GM23338 (cell line): ENCODE measurements around the gene CWC15. TPM values are rescaled to one million over a fixed set of nuclear protein-coding genes. Genes with fewer than 3 reads are reported as not detected.
A peak's percentile ranks its signal among the peaks of the same experiment; 100 is the strongest.

ENCODE experiments used
- ATAC-seq: fragments of 200-7000 bp; cut with Tn5 transposase; 3 replicates; pipeline ENCODE4 v1.9.1; 2020
- DNase-seq: peaks from one replicate; pipeline ENCODE4 v3.0.0-alpha.2; 2015; ENCODE audit warnings: low spot score
- H2AFZ ChIP-seq: fragments of 200-600 bp; sonication (generic); 2 replicates; pipeline ENCODE4 v1.8.0; 2016; ENCODE audit warnings: antibody characterized with exemption, mild to moderate bottlenecking, moderate library complexity
- H3F3A ChIP-seq: fragments of 200-600 bp; sonication (generic); replicated peaks from 2 replicates; pipeline ENCODE4 v1.8.0; 2017; ENCODE audit warnings: antibody characterized with exemption, mixed run types, low read depth
- H3K27ac ChIP-seq: fragments of 200-600 bp; sonication (generic); 2 replicates; pipeline ENCODE4 v1.6.1; 2016; ENCODE audit warnings: low read depth
- H3K27me3 ChIP-seq: fragments of 200-600 bp; sonication (generic); 2 replicates; pipeline ENCODE4 v1.8.0; 2016; ENCODE audit warnings: mild to moderate bottlenecking, mixed run types, moderate library complexity; ENCODE audit not compliant: insufficient read depth
- H3K36me3 ChIP-seq: fragments of 200-600 bp; sonication (generic); 2 replicates; pipeline ENCODE4 v1.8.0; 2016; ENCODE audit warnings: mild to moderate bottlenecking; ENCODE audit not compliant: insufficient read depth
- H3K4me1 ChIP-seq: fragments of 200-600 bp; sonication (generic); 2 replicates; pipeline ENCODE4 v1.8.0; 2016; ENCODE audit warnings: mild to moderate bottlenecking, moderate library complexity; ENCODE audit not compliant: insufficient read depth
- H3K4me2 ChIP-seq: fragments of 200-600 bp; sonication (generic); 2 replicates; pipeline ENCODE4 v1.7.1; 2017; ENCODE audit warnings: mixed run types
- H3K4me3 ChIP-seq: fragments of 200-600 bp; sonication (generic); 2 replicates; pipeline ENCODE4 v1.6.1; 2016; ENCODE audit warnings: mixed run types
- H3K79me2 ChIP-seq: fragments of 200-600 bp; sonication (generic); replicated peaks from 2 replicates; pipeline ENCODE4 v1.8.0; 2017; ENCODE audit warnings: mild to moderate bottlenecking; ENCODE audit not compliant: insufficient read depth
- H3K9me2 ChIP-seq: fragments of 200-600 bp; sonication (generic); 2 replicates; pipeline ENCODE4 v1.8.0; 2017; ENCODE audit not compliant: insufficient read depth
- H4K20me1 ChIP-seq: fragments of 200-600 bp; sonication (generic); replicated peaks from 2 replicates; pipeline ENCODE4 v1.8.0; 2017; ENCODE audit warnings: mild to moderate bottlenecking; ENCODE audit not compliant: insufficient read depth
- H3K27ac Mint-ChIP-seq: 2 replicates; pipeline ENCODE4 v1.8.0; 2020; ENCODE audit warnings: inconsistent platforms, mild to moderate bottlenecking, moderate library complexity, mixed read lengths
- H3K27me3 Mint-ChIP-seq: 3 replicates; pipeline ENCODE4 v1.8.0; 2022; ENCODE audit warnings: low read depth, mild to moderate bottlenecking, moderate library complexity, mixed read lengths, inconsistent platforms; ENCODE audit not compliant: insufficient read depth, poor library complexity
- H3K36me3 Mint-ChIP-seq: 3 replicates; pipeline ENCODE4 v1.8.0; 2021; ENCODE audit warnings: low read depth, mild to moderate bottlenecking, inconsistent platforms, moderate library complexity, mixed read lengths
- H3K4me1 Mint-ChIP-seq: 3 replicates; pipeline ENCODE4 v1.8.0; 2020; ENCODE audit warnings: mild to moderate bottlenecking, inconsistent platforms, mixed read lengths
- H3K4me3 Mint-ChIP-seq: 3 replicates; pipeline ENCODE4 v1.8.0; 2021; ENCODE audit warnings: moderate library complexity, mild to moderate bottlenecking, inconsistent platforms, mixed read lengths
- H3K9me3 Mint-ChIP-seq: 3 replicates; pipeline ENCODE4 v1.8.0; 2020; ENCODE audit warnings: moderate library complexity, mild to moderate bottlenecking, inconsistent platforms, mixed read lengths
- CREB1 ChIP-seq: fragments of 250-450 bp; sonication (Bioruptor Pico); IDR thresholded peaks from 2 replicates; pipeline ENCODE4 v1.5.0; 2020; ENCODE audit warnings: low read depth, mild to moderate bottlenecking, moderate library complexity
- ETS1 ChIP-seq: IDR thresholded peaks from 2 replicates; pipeline ENCODE4 v1.6.1; 2016; ENCODE audit warnings: antibody characterized with exemption
- EZH2phosphoT487 ChIP-seq: fragments of 200-600 bp; sonication (generic); IDR thresholded peaks from one replicate; pipeline ENCODE4 v1.8.1; 2018; ENCODE audit warnings: antibody characterized with exemption; ENCODE audit not compliant: unreplicated experiment
- JUNB ChIP-seq: IDR thresholded peaks from one replicate; pipeline ENCODE4 v1.6.1; 2016; ENCODE audit warnings: antibody characterized with exemption; ENCODE audit not compliant: unreplicated experiment
- NANOG ChIP-seq: IDR thresholded peaks from 2 replicates; pipeline ENCODE4 v1.6.1; 2016; ENCODE audit warnings: antibody characterized with exemption, borderline replicate concordance
- ZNF114 ChIP-seq: fragments of 250-450 bp; sonication (Bioruptor Pico); IDR thresholded peaks from 2 replicates; pipeline ENCODE4 v1.5.0; 2020; ENCODE audit warnings: mild to moderate bottlenecking, moderate library complexity
- polyA plus RNA-seq: library from polyadenylated mRNA; unstranded; fragments of >200 nt; fragmentation: Nextera tagmentation; extraction: Ambion mirVana; gene quantifications from 2 replicates; pipeline ENCODE4 v1.2.1, GENCODE V29; 2016
- total RNA-seq: library from RNA; depleted of rRNA; stranded (reverse); fragments of >200 nt; shearing (Covaris generic); gene quantifications from 2 replicates; pipeline ENCODE4 v1.2.3, GENCODE V29; 2014
- TF ChIP-seq, protein P1 (sequence below): fragments of 250-450 bp; sonication (Bioruptor Pico); IDR thresholded peaks from 2 replicates; pipeline ENCODE4 v1.5.0; 2020; ENCODE audit warnings: mild to moderate bottlenecking, moderate library complexity

The CWC15 gene
- total and polyA plus RNA-seq, 2 experiments from 2014 or later, result 31.9 to 168 TPM

DNA sequence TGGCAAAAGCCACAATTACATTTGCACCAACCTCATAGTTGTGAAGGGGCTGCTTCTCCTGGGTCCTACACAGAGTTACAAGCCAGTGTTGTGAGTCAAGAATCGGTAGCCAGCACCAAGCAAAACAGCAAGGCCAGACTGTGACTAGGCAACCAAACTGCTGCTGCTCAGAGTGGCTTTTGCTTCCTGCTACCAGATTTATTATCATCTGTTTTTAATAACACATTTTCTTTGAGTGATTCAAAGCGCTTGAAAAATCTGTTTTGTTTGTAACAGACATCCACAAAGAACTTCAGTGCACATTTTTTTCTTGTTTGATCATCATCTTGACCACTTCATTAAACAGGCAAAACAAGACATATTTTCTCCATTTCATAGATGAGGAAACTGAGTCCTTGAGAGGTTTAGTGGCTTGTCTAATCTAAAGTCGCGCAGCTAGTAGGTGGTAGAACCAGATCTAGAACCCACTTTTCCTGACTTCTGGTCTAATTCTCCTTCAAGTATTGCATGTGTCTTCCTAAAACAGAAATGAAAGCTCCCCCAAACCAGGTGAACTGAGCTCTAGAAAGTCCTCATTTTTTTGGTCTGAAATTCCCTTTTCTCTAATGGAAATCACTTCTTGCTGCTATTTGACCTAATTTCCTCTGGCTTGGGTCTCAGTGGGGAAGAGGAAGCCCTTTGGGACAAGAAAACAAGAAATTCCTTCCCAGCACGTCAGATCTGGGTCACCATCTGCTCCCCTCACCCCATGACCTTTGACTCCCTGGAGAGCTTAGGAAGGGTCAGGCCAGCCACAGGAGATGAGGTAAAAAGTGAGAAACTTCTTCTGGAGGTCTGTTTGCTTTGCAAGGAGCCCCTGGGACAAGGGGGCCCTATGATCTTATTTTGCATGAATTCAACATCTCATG, 39.9 kb downstream of the CWC15 start:
- Mint-ChIP-seq H3K4me1 (peaks cover 28% of the 10 kb centered on the region), H3K36me3 (no peaks in the 10 kb centered on the region), H3K27ac (no peak overlapping the region), H3K27me3 (peaks cover 3% of the 10 kb centered on the region), H3K4me3 (no peak overlapping the region), H3K9me3 (no peaks in the 10 kb centered on the region)
- Histone ChIP-seq H3K4me2 (no peak overlapping the region), H3F3A (no peaks in the 10 kb centered on the region), H3K9me2 (no peaks in the 10 kb centered on the region), H3K4me3 (no peak overlapping the region), H3K27ac (no peak overlapping the region), H3K36me3 (no peaks in the 10 kb centered on the region), H2AFZ (no peak overlapping the region), H3K79me2 (no peaks in the 10 kb centered on the region), H3K27me3 (no peaks in the 10 kb centered on the region), H4K20me1 (no peaks in the 10 kb centered on the region), H3K4me1 (peaks cover 13% of the 10 kb centered on the region)
- no peak for TF ChIP-seq CREB1 (CRISPR knock-in tag)
- TF ChIP-seq EZH2phosphoT487, result no peak
- no peak for TF ChIP-seq NANOG
- no peak for TF ChIP-seq ZNF114 (CRISPR knock-in tag)
- TF ChIP-seq, protein P1, sequence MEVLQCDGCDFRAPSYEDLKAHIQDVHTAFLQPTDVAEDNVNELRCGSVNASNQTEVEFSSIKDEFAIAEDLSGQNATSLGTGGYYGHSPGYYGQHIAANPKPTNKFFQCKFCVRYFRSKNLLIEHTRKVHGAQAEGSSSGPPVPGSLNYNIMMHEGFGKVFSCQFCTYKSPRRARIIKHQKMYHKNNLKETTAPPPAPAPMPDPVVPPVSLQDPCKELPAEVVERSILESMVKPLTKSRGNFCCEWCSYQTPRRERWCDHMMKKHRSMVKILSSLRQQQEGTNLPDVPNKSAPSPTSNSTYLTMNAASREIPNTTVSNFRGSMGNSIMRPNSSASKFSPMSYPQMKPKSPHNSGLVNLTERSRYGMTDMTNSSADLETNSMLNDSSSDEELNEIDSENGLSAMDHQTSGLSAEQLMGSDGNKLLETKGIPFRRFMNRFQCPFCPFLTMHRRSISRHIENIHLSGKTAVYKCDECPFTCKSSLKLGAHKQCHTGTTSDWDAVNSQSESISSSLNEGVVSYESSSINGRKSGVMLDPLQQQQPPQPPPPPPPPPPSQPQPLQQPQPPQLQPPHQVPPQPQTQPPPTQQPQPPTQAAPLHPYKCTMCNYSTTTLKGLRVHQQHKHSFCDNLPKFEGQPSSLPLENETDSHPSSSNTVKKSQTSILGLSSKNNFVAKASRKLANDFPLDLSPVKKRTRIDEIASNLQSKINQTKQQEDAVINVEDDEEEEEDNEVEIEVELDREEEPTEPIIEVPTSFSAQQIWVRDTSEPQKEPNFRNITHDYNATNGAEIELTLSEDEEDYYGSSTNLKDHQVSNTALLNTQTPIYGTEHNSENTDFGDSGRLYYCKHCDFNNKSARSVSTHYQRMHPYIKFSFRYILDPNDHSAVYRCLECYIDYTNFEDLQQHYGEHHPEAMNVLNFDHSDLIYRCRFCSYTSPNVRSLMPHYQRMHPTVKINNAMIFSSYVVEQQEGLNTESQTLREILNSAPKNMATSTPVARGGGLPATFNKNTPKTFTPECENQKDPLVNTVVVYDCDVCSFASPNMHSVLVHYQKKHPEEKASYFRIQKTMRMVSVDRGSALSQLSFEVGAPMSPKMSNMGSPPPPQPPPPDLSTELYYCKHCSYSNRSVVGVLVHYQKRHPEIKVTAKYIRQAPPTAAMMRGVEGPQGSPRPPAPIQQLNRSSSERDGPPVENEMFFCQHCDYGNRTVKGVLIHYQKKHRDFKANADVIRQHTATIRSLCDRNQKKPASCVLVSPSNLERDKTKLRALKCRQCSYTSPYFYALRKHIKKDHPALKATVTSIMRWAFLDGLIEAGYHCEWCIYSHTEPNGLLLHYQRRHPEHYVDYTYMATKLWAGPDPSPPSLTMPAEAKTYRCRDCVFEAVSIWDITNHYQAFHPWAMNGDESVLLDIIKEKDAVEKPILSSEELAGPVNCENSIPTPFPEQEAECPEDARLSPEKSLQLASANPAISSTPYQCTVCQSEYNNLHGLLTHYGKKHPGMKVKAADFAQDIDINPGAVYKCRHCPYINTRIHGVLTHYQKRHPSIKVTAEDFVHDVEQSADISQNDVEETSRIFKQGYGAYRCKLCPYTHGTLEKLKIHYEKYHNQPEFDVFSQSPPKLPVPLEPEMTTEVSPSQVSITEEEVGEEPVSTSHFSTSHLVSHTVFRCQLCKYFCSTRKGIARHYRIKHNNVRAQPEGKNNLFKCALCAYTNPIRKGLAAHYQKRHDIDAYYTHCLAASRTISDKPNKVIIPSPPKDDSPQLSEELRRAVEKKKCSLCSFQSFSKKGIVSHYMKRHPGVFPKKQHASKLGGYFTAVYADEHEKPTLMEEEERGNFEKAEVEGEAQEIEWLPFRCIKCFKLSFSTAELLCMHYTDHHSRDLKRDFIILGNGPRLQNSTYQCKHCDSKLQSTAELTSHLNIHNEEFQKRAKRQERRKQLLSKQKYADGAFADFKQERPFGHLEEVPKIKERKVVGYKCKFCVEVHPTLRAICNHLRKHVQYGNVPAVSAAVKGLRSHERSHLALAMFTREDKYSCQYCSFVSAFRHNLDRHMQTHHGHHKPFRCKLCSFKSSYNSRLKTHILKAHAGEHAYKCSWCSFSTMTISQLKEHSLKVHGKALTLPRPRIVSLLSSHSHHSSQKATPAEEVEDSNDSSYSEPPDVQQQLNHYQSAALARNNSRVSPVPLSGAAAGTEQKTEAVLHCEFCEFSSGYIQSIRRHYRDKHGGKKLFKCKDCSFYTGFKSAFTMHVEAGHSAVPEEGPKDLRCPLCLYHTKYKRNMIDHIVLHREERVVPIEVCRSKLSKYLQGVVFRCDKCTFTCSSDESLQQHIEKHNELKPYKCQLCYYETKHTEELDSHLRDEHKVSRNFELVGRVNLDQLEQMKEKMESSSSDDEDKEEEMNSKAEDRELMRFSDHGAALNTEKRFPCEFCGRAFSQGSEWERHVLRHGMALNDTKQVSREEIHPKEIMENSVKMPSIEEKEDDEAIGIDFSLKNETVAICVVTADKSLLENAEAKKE (CRISPR knock-in tag), result no peak
- peak; percentile 48 for ATAC-seq
- DNase-seq, result no peak

GRCh38 chr11:94932503-94932902, 40.9 kb downstream of the CWC15 start:
- Histone ChIP-seq H3K79me2 (no peaks in the 10 kb centered on the region), H3F3A (no peaks in the 10 kb centered on the region), H4K20me1 (no peaks in the 10 kb centered on the region), H3K4me2 (no peak overlapping the region), H3K4me3 (no peak overlapping the region), H3K4me1 (peaks cover 13% of the 10 kb centered on the region), H2AFZ (no peak overlapping the region), H3K27me3 (no peaks in the 10 kb centered on the region), H3K27ac (no peak overlapping the region), H3K36me3 (no peaks in the 10 kb centered on the region), H3K9me2 (no peaks in the 10 kb centered on the region)
- ATAC-seq (no peak), DNase-seq (no peak)
- H3K4me1 Mint-ChIP-seq, result peaks cover 28% of the 10 kb centered on the region
- no peaks in the 10 kb centered on the region for H3K36me3 Mint-ChIP-seq
- H3K27ac Mint-ChIP-seq, result no peak overlapping the region
- H3K27me3 Mint-ChIP-seq, result peaks cover 3% of the 10 kb centered on the region
- no peak overlapping the region for H3K4me3 Mint-ChIP-seq
- H3K9me3 Mint-ChIP-seq, result no peaks in the 10 kb centered on the region
- TF ChIP-seq ETS1 (no peak), JUNB (no peak), NANOG (no peak)
